Fibroblast of skin of back (primary cell): ENCODE measurements around the gene KCNIP1.

Experiments used
- DNase-seq: peaks from one replicate; pipeline ENCODE4 v3.0.0-alpha.2; 2013

KCNIP1 gene

DNA sequence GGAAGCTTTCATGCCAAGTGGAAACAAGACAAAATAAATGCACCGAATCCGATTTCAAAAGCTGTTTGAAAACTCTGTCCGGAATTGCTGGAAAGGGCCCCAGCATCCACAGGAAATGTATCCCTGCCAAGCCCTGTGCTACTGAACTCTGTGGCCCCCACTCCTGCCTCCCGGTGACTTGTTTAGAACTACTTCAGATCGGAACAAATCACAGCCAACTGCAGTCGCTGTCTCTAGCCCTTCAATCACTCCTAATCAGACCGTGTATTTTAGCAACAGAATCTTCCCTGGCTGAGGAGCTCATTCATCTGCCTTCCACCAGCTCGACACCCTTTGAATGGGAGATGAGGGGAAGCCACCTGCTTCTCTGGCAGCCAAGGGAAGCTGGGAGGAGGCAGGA, 94.1 kb downstream of the KCNIP1 start:
- DNase-seq = no peak

DNA sequence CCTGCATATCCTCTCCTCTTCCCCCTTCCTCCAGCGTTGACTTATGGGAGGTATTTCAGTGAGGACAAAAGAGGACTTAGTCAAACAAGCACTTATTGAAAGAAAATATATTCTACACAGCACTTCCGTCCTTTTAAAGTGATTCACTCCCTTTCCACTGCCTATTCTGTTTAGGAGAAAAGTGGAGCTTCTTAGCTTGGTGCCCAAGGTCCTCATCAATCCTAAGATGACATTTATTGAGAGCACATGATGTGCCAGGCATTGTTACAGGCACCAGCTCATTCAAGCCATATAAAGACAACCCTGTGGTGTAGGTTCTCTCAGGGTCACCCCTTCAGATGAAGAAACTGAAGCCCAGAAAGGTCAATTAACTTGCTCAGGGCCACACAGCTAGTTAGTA, 95.9 kb downstream of the KCNIP1 start:
- DNase-seq = no peak

DNA sequence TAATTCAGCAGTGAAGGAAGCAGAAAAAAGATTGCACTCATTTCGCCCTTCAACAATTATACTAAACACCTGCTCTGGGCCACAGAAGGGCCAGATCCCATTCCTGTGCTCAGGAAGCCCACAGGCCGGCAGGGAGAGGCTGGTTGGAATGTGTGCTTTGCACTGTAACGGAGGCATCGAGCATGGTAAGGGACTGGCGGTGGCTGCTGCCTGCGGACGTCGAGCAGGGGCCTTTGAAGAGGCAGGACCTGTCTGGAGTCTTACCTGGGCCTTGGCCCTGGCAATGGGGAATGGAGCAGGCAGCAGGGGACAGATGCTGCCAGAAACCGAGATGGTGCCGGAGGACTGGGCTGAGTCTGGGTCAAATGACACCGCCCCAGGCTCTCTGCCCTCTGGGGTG, 97.8 kb downstream of the KCNIP1 start:
- DNase-seq = no peak

DNA sequence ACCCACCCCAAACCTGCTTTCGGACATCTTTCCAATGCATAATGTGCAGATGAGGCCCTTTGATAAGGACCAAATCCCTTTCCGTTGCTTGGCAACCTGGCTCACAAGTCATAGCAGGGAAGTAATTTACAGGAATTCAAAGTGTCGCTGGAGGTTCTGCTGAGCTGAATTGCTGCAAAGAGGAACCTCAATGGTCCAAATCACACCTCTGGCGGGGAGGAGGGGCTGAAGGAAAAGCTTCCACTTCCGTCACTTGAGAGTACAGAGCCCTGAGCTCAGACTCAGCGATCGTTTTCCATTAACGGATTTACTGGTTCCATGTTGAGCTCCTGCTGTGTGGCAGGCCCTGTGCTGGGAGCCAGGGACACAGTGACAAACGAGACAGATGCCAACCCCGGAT, 99.3 kb downstream of the KCNIP1 start:
- DNase-seq = no peak

DNA sequence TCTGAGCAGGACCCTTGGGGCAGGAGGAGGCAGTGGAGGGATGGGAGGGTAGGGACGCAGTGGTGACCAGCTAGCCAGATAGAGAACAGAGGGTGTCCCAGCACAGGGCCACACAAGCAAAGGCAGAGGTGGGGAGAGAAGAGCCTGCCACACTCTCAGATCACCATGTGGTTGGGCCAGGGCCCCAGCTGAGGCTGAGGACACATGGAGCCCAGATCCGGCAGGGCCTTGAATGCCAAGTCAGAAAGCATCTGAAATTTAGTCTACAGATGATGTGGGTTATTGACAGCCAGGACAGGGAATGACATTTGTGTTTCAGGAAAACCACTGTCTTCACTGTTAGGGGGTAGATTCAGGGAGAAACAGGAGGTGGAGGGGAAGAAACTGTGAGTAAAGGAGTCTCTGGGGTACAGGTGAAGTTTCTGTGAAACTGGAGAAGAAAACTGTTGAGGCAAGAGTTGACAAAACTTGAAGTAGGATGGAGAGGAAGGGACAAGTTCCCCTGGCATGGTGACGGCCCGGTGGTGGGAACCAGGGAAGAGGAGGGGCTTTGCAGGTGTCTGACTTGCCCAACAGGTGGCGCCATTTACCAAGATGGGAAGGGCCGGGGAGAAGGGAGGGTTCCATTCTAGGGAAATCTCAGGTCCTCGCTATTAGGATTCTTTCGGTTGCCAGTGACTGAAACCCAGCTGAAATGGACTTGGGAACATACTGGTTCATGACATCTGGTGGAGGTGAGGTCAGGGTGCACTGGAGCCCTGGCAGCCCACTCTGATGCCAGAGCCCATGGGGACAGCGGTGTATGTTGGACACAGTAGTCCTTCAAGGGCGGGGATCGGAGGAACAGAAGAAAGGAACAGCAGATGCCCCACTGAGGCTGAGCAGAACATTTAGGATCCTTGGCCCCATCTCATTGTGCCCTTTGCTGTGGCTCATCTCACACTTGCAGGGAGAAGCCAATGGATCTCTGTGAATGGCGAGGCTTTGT, 100.1 kb downstream of the KCNIP1 start:
- DNase-seq = peak; percentile 40

DNA sequence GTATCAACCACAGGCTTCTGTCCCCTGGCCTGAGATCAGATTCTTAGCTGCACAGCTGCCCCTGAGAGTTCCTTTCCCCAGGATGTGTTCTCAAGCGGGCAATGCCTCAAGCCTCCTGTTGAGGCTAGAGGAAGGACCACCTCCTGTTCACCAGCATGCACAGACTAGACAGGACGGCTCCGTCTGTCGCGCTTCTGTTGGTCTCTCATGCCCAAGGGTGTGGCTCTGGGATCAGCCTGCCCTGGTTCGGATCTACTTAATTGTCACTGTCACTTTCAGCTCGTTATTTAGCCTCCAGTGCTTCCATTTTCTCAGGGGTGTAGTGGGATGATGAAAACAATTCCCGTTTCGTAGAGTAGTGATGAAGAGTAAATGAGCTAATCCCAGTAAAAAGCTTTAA, 103.1 kb downstream of the KCNIP1 start:
- no peak for DNase-seq

DNA sequence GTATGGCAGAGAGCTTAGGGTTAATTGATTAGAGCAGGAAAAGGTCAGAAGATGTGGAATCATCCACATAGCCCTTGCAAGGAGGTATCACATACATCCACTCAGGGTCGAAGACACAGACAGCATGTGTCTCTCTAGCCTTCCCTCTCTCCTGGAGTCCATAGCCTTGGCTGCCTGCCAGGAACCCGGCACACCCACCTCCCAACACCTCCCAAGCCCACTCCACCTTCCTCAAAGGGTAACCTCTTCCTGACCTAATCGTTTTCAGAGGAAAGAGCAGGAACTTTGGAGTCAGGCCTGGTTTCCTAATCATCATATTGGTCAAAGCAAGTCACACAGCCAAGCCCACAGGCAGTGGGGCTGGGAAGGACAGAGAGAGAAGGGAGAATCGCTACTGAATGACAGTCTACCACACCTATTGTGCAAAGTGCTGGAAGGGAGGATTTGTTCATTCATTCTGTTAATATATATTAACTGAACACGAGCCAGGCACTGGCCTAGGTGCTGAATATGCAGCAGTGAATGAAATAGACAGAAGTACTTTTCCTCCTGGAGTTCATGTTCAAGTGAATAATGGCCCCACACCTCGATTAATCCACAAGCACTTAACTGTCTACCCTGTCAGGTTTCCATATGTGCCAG, 107.8 kb downstream of the KCNIP1 start:
- peak; percentile 17 for DNase-seq

DNA sequence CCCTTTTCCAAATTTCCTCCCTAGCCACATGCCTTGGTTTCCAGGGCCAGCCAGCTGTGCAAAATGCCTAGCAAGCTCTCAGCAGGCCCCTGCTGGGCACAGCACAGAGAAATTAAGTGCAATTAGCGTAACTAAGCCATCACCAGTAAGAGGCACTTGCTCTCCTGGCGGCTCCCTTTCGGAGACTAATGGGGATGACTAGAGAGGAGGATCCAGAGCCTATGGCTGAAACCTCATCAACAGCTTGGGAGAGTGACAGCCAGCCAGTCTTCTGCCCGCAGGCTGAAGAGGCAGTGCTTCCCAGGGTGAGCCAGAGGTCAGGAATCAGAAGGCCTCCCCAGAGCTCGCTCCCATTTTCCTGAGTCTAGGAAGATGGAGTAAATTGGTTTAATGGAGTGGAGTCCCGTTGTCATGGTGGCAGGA, 108.4 kb downstream of the KCNIP1 start:
- DNase-seq = no peak

DNA sequence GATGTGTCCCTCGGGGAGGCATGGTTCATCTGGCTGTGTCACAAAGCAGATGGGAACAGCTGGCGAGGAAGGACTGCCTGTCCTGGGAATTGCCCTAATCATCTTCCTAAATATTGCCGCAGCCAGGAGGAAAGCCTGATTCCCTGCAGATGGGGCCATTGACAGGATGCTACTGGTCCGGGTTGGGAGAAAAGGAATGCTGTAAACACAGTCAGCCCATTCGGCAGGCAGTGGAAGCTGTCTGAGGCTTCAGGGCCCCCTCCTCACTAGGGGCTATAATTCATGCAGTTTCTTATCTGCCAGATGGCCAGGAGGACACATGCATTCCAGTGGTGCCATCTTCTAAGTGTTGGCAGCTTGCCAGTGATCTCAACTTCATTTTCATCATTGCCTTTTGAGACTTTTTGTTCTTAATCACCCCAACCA, 110.3 kb downstream of the KCNIP1 start:
- DNase-seq = no peak

DNA sequence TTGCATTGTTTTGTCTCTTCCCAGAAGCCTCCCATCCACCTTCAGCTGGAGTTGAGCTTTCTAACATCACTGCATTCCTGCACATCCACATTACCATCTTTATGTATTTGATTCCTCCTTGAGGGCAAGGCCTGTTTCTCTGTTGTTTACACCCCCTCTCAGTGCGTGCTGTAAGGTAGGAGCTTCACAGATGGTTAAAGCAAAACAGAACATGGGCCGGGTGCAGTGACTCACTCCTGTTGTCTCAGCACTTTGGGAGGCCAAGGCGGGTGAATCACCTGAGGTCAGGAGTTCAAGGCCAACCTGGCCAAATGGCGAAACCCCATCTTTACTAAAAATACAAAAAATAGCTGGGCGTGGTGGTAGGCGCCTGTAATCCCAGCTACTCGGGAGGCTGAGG, 110.9 kb downstream of the KCNIP1 start:
- no peak for DNase-seq

DNA sequence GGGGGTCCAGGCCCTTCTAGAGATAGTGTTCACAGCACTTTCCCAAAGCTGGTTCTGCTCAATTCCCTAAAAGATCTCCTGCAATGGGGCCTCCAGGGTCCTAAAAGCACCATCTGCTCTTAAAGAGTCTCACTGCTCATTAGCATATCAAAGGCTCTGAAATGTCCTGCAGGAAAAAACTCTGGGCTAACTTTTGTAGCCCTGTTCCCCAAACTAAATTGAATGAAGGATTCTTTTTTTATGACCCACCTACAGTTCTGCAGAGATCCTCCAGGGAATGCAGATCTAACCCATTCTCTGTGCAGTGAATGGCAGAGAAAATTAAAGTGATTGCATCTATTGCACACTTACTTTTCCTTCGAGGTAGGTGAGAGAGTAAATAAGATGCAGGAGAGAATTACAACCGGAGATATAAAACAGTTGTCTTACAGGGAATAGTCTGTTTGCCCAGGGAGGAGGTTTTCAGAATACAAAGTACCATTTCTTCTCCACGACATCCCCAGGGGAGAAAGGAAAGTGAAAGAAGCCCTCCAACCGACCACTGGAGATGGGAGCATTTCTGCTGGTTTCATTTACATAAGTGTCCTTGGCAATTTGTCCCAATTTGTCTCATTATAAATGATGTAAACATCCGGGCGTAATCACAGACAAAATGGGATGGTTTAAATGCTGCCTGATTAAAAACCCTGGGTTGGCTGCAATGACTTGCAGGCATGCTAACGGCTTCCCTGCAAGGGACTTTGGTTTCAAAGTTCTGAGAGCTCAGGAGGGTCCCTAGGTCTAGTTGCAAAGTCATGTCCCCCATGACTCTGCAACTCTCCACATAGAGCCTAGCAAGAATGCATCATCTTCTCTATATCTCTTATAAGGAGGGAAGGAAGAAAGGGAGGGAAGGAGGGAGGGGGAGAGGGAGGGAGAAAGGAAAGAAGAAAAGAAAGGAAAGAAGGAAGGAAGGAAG, 114.0 kb downstream of the KCNIP1 start:
- no peak for DNase-seq

DNA sequence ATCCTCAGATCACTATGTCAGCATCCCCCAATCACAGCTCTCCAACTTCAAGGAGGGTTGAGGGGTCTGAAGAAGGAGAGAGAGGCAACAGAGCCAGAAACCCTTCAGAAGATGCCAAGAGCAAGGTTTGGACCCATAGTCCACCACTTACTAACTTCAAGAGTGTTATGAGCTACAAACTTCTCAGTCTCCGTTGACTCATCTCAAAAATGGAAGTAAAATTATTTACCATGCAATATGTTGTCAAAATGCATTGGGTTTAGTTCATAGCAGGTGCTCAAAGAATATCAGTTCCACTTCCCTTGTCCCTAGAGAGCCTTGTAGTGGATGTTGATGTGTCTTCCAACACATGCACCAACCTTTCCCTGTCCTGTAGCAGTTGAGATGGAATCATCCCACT, 116.0 kb downstream of the KCNIP1 start:
- DNase-seq = no peak

DNA sequence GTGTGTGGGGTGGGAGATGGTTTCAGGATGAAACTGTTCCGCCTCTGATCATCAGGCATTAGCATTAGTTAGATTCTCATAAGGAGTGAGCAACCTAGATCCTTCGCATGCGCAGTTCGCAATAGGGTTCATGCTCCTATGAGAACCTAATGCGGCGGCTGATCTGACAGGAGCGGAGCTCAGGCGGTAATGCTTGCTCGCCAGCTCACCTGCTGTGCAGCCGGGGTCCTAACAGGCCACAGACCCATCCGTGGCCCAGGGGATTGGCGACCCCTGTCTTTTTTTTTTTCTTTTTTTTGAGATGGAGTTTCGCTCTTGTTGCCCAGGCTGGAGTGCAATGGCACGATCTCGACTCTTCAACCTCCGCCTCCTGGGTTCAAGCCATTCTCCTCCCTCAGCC, 119.1 kb downstream of the KCNIP1 start:
- DNase-seq = no peak

DNA sequence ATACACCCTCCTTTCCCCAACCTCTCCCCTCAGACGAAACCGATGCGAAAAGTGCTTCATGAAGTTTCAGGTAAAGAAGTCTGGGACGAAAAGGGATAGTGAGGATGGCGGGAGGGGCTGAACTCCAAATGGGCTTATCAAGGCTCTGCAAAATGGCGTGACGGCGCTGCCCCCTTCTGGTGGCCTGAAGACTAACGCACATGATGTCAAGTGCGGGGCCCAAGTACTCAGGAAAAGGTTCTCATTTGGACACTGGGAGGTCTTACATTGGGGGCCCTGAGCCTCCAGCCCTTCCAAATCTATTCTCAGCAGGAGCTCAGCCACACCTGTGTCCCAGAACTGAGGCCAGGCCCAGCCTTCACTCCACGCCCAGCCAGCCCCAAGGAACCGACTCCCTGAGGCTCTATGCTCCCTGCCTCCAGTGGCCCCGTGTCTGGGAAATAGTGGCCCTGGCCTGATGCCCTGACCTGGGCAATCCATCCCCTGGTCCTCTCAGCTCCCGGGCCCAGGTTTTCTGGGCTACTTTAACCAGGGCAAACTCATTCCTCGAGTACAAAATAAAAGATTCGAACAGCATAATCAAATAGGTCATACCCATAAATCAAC, 119.9 kb downstream of the KCNIP1 start:
- peak; percentile 45 for DNase-seq

DNA sequence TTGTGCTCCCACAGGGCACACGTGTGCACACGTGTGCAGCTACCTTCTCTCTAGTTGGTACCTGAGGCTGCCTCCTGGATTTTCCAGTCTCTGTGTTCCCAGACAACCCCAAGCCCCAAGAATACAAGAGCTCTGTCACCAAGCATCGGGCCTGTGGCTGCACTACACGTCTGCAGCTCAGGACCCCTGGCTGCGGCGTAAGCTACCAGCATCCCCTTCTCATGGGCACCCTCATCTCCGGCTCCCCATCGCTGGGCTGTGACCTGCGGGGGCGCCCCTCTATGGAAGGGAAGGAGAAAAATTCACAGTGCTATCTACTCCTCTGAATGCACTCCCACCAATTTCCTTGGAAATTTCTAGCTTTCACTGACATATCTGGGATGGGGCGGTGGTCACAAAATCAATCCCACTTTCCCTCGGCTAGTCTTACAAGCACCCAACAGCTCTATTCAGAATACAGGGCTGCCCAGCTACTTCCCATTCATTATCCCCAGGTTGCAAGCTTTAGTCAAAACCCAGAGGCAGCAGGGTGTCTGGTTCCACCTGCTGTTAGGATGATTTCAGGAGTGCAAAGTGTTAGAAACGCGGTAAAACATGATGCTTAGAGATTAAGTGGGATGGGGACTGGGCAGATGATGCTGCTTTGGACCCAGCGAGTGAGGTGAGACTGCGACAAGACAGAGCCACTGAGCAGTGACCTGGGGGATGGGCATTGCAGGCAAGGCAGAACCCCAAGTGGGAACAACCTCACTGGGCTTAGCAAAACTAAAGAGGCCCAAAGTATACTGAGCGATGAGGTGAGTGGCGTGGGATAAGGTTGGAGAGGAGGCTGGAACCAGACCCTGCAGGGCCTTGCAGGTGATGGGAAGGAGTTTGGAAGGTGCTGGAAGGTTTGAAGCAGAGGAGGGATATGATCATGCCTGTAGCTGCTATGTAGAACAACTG, 121.7 kb downstream of the KCNIP1 start:
- DNase-seq = no peak

DNA sequence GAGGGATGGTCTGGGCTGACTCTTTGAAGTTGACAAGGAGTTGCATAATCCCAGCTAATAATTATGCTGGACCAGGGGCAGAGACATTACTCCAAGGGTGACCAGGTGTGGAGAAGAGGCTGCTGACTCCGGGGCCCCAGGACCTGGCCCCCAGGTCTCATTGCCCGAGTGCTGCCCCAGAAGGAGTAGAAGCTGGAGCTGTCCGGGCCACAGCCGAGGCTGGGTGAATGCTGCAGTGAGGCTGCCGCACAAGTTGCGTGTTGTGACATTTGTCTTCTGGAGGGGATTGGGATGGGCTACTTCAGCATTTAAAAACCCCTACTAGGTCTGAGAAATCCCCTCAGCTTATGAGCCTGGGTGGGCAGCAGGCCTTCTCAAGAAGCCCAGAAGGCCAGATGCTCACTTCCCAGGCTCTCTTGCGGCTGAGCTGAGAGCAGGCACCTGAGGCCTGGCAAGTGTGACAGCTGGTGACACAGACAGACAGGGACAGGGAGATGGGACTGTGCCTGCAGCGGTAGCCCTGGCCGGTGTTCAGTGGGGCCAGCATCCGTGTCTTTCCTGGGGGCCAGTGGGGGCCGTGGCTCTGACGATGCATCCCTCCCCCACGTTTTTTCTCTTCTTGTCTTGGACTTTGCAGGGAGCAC, 122.8 kb downstream of the KCNIP1 start:
- DNase-seq = no peak

DNA sequence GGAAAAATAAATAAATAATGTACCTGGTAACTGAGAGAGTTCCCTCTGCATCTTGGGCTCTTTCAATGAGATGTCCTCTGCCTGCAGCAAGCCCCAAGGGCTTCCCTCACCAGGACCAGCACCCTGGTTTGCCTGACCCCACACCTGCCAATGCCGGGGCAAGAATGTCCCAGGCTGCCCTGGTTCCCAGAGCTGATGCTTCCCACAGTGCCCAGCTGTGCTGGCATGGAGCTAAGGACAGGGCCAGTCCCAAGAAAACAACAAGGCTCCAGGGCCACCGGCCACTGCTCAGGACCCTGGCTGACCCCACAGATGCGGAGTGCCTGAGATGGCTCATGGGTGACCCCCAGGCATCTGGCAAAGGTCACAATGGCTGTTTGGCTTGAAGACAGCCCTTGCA, 123.5 kb downstream of the KCNIP1 start:
- DNase-seq = no peak

DNA sequence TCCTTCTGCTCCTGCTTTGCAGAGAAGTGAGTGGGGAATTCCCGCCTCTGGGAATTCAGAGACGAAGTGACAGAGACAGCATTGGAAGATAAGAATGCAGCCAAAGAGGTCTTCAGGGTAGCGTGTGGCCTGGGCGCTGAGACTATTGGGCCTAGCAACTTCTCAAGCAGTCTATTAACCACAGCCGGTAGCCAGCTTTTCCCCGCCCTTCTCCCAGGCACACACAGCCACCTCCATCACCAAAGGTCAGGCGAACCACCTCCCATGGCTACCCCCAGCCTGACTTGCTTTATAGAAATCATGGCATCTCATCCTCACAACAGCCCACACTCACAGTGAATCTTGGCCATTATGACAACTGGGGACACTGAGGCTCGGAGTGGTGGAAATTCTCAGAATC, 124.2 kb downstream of the KCNIP1 start:
- no peak for DNase-seq

DNA sequence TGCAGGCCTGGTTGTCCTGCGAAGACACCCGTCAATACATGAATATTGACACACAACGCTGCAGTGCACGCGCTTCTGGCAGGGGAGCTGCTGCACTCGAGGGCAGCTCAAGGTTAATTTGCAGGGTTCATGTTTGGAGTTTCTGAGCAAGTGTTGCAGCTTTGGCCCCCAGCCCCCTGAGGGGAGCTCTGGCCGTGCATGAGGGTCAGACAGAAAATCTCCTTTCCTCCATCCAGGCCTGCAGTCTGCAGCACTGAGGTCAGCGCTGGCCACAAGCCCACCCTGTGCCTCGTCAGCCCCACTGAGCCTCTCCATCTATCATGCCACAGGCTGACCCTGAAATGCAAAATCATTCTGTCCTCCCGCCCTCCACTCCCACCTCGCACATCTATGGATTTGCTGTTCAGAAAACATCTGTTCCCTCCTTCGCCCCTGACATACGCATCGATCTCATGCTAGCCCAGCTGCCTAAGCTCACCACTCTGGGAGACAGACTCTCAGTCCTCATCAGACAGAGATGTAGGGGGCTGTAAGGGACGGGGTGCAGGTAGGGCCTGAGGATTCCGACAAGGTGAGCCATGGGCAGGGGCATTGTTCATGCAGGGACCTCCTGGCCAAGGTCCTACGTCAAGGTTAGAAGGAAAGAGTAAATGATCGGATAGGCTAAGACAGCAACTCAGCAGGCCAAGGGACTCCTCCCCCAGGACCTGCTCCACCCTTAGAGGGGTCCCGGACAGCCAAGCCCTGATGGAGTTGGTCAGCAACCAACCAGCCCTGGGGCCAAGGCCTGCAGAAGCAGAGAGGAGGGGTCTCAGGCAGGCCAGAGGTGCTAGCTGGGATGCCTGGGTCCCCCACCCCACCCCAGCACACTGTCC, 125.1 kb downstream of the KCNIP1 start:
- no peak for DNase-seq
